IMR-90 (cell line): ENCODE results near the gene CNBD2. TPM values are rescaled to one million over a fixed set of nuclear protein-coding genes. Genes with fewer than 3 reads are reported as not detected.

Experiments used
- ATAC-seq: fragments of 200-7000 bp; cut with Tn5 transposase; 2 replicates; pipeline ENCODE4 v1.9.1; 2020; ENCODE audit warnings: low read depth, mild to moderate bottlenecking, moderate library complexity
- BruUV-seq: library from RNA; stranded (reverse); fragments of 400-500 nt; replicated peaks from 2 replicates; lab custom pipeline; 2021; lab: Mats Ljungman, UMichigan
- CTCF ChIA-PET: fragments of 300-600 bp; formaldehyde crosslinking; extraction: SDS; loops from one replicate; lab custom pipeline; 2021; ENCODE audit warnings: antibody characterized with exemption; lab: Yijun Ruan, JAX
- POLR2A ChIA-PET: fragments of 300-600 bp; sonication (Branson Sonifier 250); formaldehyde crosslinking; loops from one replicate; lab custom pipeline; 2022; ENCODE audit warnings: antibody characterized with exemption; ENCODE audit not compliant: unreplicated experiment; lab: Charles Lee
- DNase-seq: peaks from one replicate; pipeline ENCODE4 v3.0.0; 2013
- H2AFZ ChIP-seq: replicated peaks from 2 replicates; pipeline ENCODE3; 2013; ENCODE audit warnings: low read length, mild to moderate bottlenecking; ENCODE audit not compliant: poor library complexity
- H2AK5ac ChIP-seq: 2 replicates; pipeline ENCODE4 v1.6.1; 2013; ENCODE audit warnings: low read depth, low read length, inconsistent platforms
- H2AK9ac ChIP-seq: replicated peaks from 2 replicates; pipeline ENCODE3; 2013; ENCODE audit warnings: mild to moderate bottlenecking, low read depth, low read length, moderate library complexity; ENCODE audit not compliant: poor library complexity
- H2BK120ac ChIP-seq: 2 replicates; pipeline ENCODE4 v1.6.1; 2013; ENCODE audit warnings: low read depth, low read length, inconsistent platforms
- H2BK15ac ChIP-seq: 3 replicates; pipeline ENCODE4 v1.6.1; 2013; ENCODE audit warnings: low read depth, low read length, inconsistent platforms
- H2BK20ac ChIP-seq: 2 replicates; pipeline ENCODE4 v1.6.1; 2013; ENCODE audit warnings: low read depth, mild to moderate bottlenecking, inconsistent platforms, low read length, moderate library complexity
- H2BK5ac ChIP-seq: 2 replicates; pipeline ENCODE4 v1.6.1; 2013; ENCODE audit warnings: mild to moderate bottlenecking, low read depth, low read length, inconsistent platforms; ENCODE audit not compliant: poor library complexity, severe bottlenecking
- H3K14ac ChIP-seq: replicated peaks from 2 replicates; pipeline ENCODE4 v1.6.1; 2013; ENCODE audit warnings: low read depth, low read length, inconsistent platforms
- H3K18ac ChIP-seq: 2 replicates; pipeline ENCODE4 v1.6.1; 2013; ENCODE audit warnings: low read depth, low read length, control low read depth
- H3K23ac ChIP-seq: 2 replicates; pipeline ENCODE4 v1.6.1; 2013; ENCODE audit warnings: low read depth, low read length, inconsistent platforms
- H3K27ac ChIP-seq: 2 replicates; pipeline ENCODE4 v1.5.1; 2013; ENCODE audit warnings: mild to moderate bottlenecking, control low read depth, low read length; ENCODE audit not compliant: insufficient read depth
- H3K27me3 ChIP-seq: 2 replicates; pipeline ENCODE4 v1.6.1; 2013; ENCODE audit warnings: low read length; ENCODE audit not compliant: control insufficient read depth, insufficient read depth
- H3K36me3 ChIP-seq: 2 replicates; pipeline ENCODE4 v1.6.1; 2013; ENCODE audit warnings: low read length, mixed read lengths; ENCODE audit not compliant: control insufficient read depth, insufficient read depth
- H3K4ac ChIP-seq: 2 replicates; pipeline ENCODE4 v1.6.1; 2013; ENCODE audit warnings: low read depth, low read length, inconsistent platforms
- H3K4me1 ChIP-seq: 2 replicates; pipeline ENCODE4 v1.6.1; 2013; ENCODE audit warnings: low read length, mixed read lengths; ENCODE audit not compliant: control insufficient read depth, insufficient read depth
- H3K4me2 ChIP-seq: 2 replicates; pipeline ENCODE4 v1.6.1; 2013; ENCODE audit warnings: low read depth, mild to moderate bottlenecking, control low read depth, low read length, moderate library complexity
- H3K4me3 ChIP-seq: 2 replicates; pipeline ENCODE4 v1.5.1; 2013; ENCODE audit warnings: low read depth, mild to moderate bottlenecking, control low read depth, low read length, moderate library complexity; ENCODE audit not compliant: insufficient read depth
- H3K56ac ChIP-seq: 2 replicates; pipeline ENCODE4 v1.6.1; 2013; ENCODE audit warnings: low read length, inconsistent platforms; ENCODE audit not compliant: insufficient read depth; ENCODE audit errors: extremely low read depth
- H3K79me1 ChIP-seq, 2 experiments: 2 replicates each; pipeline ENCODE4 v1.6.1; 2013; ENCODE audit warnings: low read length in 2 of 2, inconsistent platforms in 1 of 2, low read depth in 1 of 2
- H3K9ac ChIP-seq: 2 replicates; pipeline ENCODE4 v1.6.1; 2013; ENCODE audit warnings: low read depth, low read length, control low read depth
- H3K9me1 ChIP-seq: 2 replicates; pipeline ENCODE4 v1.6.1; 2013; ENCODE audit warnings: low read length, inconsistent platforms; ENCODE audit not compliant: insufficient read depth
- H3K9me3 ChIP-seq: 2 replicates; pipeline ENCODE4 v1.6.1; 2013; ENCODE audit warnings: low read length; ENCODE audit not compliant: control insufficient read depth, insufficient read depth
- H4K20me1 ChIP-seq: 2 replicates; pipeline ENCODE4 v1.6.1; 2013; ENCODE audit warnings: low read length, inconsistent platforms; ENCODE audit not compliant: insufficient read depth
- H4K5ac ChIP-seq: 2 replicates; pipeline ENCODE4 v1.6.1; 2013; ENCODE audit warnings: mild to moderate bottlenecking, low read depth, low read length, control low read depth
- H4K8ac ChIP-seq, 2 experiments: 2 replicates each; pipeline ENCODE4 v1.6.1; 2013; ENCODE audit warnings: low read depth in 2 of 2, low read length in 2 of 2, control low read depth in 1 of 2, inconsistent platforms in 1 of 2
- H4K91ac ChIP-seq: 2 replicates; pipeline ENCODE4 v1.6.1; 2013; ENCODE audit warnings: low read depth, low read length, inconsistent platforms; ENCODE audit not compliant: insufficient read depth
- CHD1 ChIP-seq: IDR thresholded peaks from 2 replicates; pipeline ENCODE4 v1.6.1; 2012; ENCODE audit warnings: low read depth, low read length, improper control_type of control experiment
- FOS ChIP-seq: fragments of 150-350 bp; IDR thresholded peaks from 2 replicates; pipeline ENCODE4 v1.6.1; 2016; ENCODE audit warnings: low read depth, low read length
- MAZ ChIP-seq: IDR thresholded peaks from 2 replicates; pipeline ENCODE4 v1.6.1; 2012; ENCODE audit warnings: low read depth, mild to moderate bottlenecking, low read length, improper control_type of control experiment, moderate library complexity, borderline replicate concordance
- MXI1 ChIP-seq: IDR thresholded peaks from 2 replicates; pipeline ENCODE4 v1.6.1; 2012; ENCODE audit warnings: low read depth, mild to moderate bottlenecking, low read length, moderate library complexity, borderline replicate concordance
- WGBS, 2 experiments: methylation state at CpG; one replicate each; pipeline versions ENCODE4 v1.1.5 to v1.1.7; 2013; ENCODE audit warnings: missing lambda C conversion rate in 2 of 2; ENCODE audit not compliant: insufficient read length in 1 of 2; ENCODE audit errors: extremely low coverage in 2 of 2; 5-methylcytosine and 5-hydroxymethylcytosine counted together
- dilution Hi-C: fragments of 300-500 bp; cut with HindIII; formaldehyde crosslinking; loops from one replicate; pipeline ENCODE4 v1.14.3; 2018; ENCODE audit warnings: low sequenced_read_pairs; ENCODE audit not compliant: unreplicated experiment
- in situ Hi-C: fragments of 300-500 bp; cut with MboI; formaldehyde crosslinking; loops from 3 replicates; pipeline ENCODE4 v1.14.3; 2019; ENCODE audit warnings: low sequenced_read_pairs, inconsistent platforms, mixed read lengths
- intact Hi-C: fragments of 100-400 bp; cut with micrococcal nuclease; formaldehyde crosslinking; loops from 2 replicates; pipeline ENCODE4 v1.10.0; 2022
- polyA plus RNA-seq, 3 experiments: library from polyadenylated mRNA; depleted of rRNA; stranded (reverse); fragments of >200 nt; gene quantifications; 2 replicates each; pipeline ENCODE4 v1.2.3, GENCODE V29; 2012; ENCODE audit warnings: low replicate concordance in 1 of 3
- total RNA-seq: library from RNA; depleted of rRNA; stranded (reverse); fragments of >200 nt; gene quantifications from 2 replicates; pipeline ENCODE4 v1.2.3, GENCODE V29; 2012

The CNBD2 gene
- total and polyA plus RNA-seq, 2 of the 4 experiments (the other 2 are of a cell fraction) = 0.90 to 1.7 TPM

- peak overlapping the region; percentile 98 for H2AK9ac ChIP-seq
- peak overlapping the region; percentile 92 for H3K4ac ChIP-seq
- H4K91ac ChIP-seq = peak overlapping the region; percentile 89
- peaks cover 5 to 38% of the 10 kb centered on the region in 2 experiments; a peak in 3 of 4 replicates for H3K79me1 ChIP-seq
- H3K18ac ChIP-seq = no peak overlapping the region; the same call in 1 of the 2 replicates
- intact Hi-C loops (loop anchor here (5.0 kb wide), 2 partner anchors 211 to 256 kb away; partner anchors contain the start of genes NFS1, RBM39 and ROMO1), in situ Hi-C loops (no loop called here), dilution Hi-C loops (no loop called here)
- no peaks in the 10 kb centered on the region for H3K9me1 ChIP-seq
- peaks cover 3% of the 10 kb centered on the region; the same call in 1 of the 2 replicates for H3K4me1 ChIP-seq
- CTCF ChIA-PET = interaction anchor here (0.5 to 3.4 kb wide), 23 partner anchors 9 to 1131 kb away, joined by 3 to 12 read pairs (median 5); no protein-coding TSS in a partner anchor
- peak overlapping the region; percentile 30 for H4K5ac ChIP-seq
- H3K56ac ChIP-seq = peak overlapping the region; percentile 44
- DNase-seq = peak; percentile 28
- no peaks in the 10 kb centered on the region for H3K9me3 ChIP-seq
- peak overlapping the region; percentile 98 for H3K4me2 ChIP-seq
- H2BK15ac ChIP-seq = no peak overlapping the region
- H2AK5ac ChIP-seq = peak overlapping the region; percentile 79
- H3K9ac ChIP-seq = peak overlapping the region; percentile 87
- POLR2A ChIA-PET = interaction anchor here (0.6 to 1.6 kb wide), 4 partner anchors 14 to 217 kb away, joined by 3 to 12 read pairs (median 6); partner anchors contain the start of gene RBM39
- peak overlapping the region; percentile 66 to 77 for H4K8ac ChIP-seq
- TF ChIP-seq FOS (no peak), MAZ (no peak), CHD1 (no peak; the same call in 1 of the 2 replicates), MXI1 (no peak)
- no peaks in the 10 kb centered on the region for H3K27me3 ChIP-seq
- H2AFZ ChIP-seq = peak overlapping the region; percentile 100
- TSS peak; percentile 92 for BruUV-seq
- 0 out of 2 replicates have a peak, but pooled peaks cover 2% of the 10 kb centered on the region for H3K36me3 ChIP-seq
- 1% methylated on average over 43 of the region's 65 CpGs; no CpG with 5 or more reads in 1 of the 2 experiments for whole genome bisulfite sequencing, 2 experiments
- no peak overlapping the region for H2BK20ac ChIP-seq
- peak overlapping the region; percentile 37 for H3K23ac ChIP-seq
- peaks cover 22% of the 10 kb centered on the region for H4K20me1 ChIP-seq
- ATAC-seq = peak; percentile 29
- H2BK5ac ChIP-seq = peak overlapping the region; percentile 91
- peak overlapping the region; percentile 85 for H3K27ac ChIP-seq
- peak overlapping the region; percentile 53; the same call in 1 of the 2 replicates for H2BK120ac ChIP-seq
- H3K4me3 ChIP-seq = peak overlapping the region; percentile 69
- peak overlapping the region; percentile 86 for H3K14ac ChIP-seq
These were observed 14.8 kb upstream of the CNBD2 start for GRCh38 chr20:35953387-35954199.
